Gastrocnemius medialis (tissue), 4 donors: ENCODE results near the gene SNX22.

Experiments used
- CTCF ChIP-seq, 5 experiments: fragments of 450-650 bp in 3 of 5; fragments of 200-600 bp in 2 of 5; sonication (generic) in 2 of 5; IDR thresholded peaks in 4 of 5; conservative IDR thresholded peaks in 1 of 5; 1 replicate in 4 of 5; 2 replicates in 1 of 5; pipeline ENCODE4 v1.5.1; 2016 to 2019; ENCODE audit warnings: antibody characterized with exemption in 5 of 5, mild to moderate bottlenecking in 3 of 5, moderate library complexity in 3 of 5
- POLR2A ChIP-seq, 2 donors: fragments of 450-650 bp; IDR thresholded peaks; one replicate each; pipeline ENCODE4 v1.6.1; 2017; ENCODE audit warnings: antibody characterized with exemption in 2 of 2, mild to moderate bottlenecking in 2 of 2, moderate library complexity in 2 of 2

DNA sequence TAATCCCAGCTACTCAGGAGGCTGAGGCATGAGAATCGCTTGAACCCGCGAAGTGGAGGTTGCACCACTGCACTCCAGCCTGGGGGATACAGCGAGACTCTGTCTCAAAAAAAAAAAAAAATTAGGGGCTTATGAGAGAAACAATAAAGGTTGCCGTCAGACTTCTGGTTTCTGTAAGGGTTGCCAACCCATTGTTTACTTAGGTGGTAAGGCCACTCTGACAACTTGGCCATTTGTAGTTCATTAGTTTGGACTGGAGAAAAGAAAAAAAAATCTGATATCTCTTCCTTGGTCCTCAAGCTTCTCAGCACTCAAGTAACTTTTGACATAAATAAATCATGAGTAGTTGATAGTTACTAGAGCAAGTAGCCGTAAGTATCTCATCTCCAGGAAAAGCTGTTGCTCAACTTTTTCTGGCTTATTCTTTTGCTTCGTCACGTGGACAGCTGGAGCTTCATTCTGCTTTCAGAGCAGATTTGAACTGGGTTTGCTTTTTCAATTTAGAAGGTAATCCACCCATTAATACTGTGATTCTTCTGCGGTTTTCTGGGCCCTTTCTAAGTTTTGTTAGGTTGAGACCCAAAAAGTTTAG, 46.3 kb upstream of the SNX22 start:
- TF ChIP-seq CTCF (IDR thresholded peaks at IDR 0.05 in 4 of 5, conservative IDR thresholded peaks at IDR 0.05 in 1 of 5): no peak
- no peak for TF ChIP-seq POLR2A (IDR thresholded peaks at IDR 0.05)
